ENCODE results near the gene ZFHX3. TPM values are rescaled to one million over a fixed set of nuclear protein-coding genes. Genes with fewer than 3 reads are reported as not detected.

ZFHX3 gene
- total and polyA plus RNA-seq, 10 of the 15 experiments (the other 5 are each of a cell fraction or from before 2014, with no cell fraction given), result 0.68 to 8.6 (median 2.0) TPM

DNA sequence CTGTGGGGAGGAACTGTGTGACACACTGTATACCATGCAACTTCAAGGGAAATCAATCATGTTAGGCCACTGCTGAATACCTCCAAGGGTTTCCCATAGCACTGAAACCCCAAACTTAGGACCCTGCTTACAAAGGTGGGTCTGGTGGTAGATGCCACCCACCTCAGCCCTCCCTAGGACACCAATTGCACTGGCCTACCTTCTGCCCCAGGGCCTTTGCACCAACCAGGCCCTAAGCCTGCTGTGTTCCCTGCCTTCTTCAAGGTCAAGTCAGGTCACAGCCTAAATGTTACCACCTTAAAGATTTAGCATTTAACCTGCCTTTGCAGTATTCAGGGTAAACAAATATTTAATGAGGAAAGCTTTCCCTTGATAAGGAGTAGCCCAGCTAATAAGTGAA is 185.8 kb downstream of the ZFHX3 start (continued):
- TF ChIP-seq, protein P1, sequence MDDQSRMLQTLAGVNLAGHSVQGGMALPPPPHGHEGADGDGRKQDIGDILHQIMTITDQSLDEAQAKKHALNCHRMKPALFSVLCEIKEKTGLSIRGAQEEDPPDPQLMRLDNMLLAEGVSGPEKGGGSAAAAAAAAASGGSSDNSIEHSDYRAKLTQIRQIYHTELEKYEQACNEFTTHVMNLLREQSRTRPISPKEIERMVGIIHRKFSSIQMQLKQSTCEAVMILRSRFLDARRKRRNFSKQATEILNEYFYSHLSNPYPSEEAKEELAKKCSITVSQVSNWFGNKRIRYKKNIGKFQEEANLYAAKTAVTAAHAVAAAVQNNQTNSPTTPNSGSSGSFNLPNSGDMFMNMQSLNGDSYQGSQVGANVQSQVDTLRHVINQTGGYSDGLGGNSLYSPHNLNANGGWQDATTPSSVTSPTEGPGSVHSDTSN (IDR thresholded peaks at IDR 0.05; ENCODE audit: insufficient replicate concordance, low read depth, low read length), result no peak
- no peak for TF ChIP-seq PKNOX1 (IDR thresholded peaks at IDR 0.05)
- TF ChIP-seq, protein P2, sequence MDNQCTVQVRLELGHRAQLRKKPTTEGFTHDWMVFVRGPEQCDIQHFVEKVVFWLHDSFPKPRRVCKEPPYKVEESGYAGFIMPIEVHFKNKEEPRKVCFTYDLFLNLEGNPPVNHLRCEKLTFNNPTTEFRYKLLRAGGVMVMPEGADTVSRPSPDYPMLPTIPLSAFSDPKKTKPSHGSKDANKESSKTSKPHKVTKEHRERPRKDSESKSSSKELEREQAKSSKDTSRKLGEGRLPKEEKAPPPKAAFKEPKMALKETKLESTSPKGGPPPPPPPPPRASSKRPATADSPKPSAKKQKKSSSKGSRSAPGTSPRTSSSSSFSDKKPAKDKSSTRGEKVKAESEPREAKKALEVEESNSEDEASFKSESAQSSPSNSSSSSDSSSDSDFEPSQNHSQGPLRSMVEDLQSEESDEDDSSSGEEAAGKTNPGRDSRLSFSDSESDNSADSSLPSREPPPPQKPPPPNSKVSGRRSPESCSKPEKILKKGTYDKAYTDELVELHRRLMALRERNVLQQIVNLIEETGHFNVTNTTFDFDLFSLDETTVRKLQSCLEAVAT (IDR thresholded peaks at IDR 0.05), result no peak
- TF ChIP-seq MYC (IDR thresholded peaks at IDR 0.05; ENCODE audit: insufficient read depth, insufficient read length, insufficient replicate concordance, low read length, severe bottlenecking), result no peak
- TF ChIP-seq SMC3 (IDR thresholded peaks at IDR 0.05; ENCODE audit: borderline replicate concordance, low read length), result no peak
- no peak for TF ChIP-seq RUNX3 (IDR thresholded peaks at IDR 0.05; ENCODE audit: low read length)
- no peak for TF ChIP-seq SKIL (IDR thresholded peaks at IDR 0.05; ENCODE audit: low read depth, poor library complexity, severe bottlenecking)
- no peak for TF ChIP-seq NFYA (IDR thresholded peaks at IDR 0.05; ENCODE audit: borderline replicate concordance, low read depth, low read length)
